HepG2 (cell line): ENCODE measurements around the gene CDYL. TPM values are rescaled to one million over a fixed set of nuclear protein-coding genes. Genes with fewer than 3 reads are reported as not detected.

Source experiments
- CHCHD3 ChIP-seq: sonication (generic); formaldehyde crosslinking; IDR thresholded peaks from 2 replicates; pipeline ENCODE4 v1.8.0; 2022; ENCODE audit warnings: mild to moderate bottlenecking, missing genetic modification reagents, moderate library complexity
- DRAP1 ChIP-seq: IDR thresholded peaks from 2 replicates; pipeline ENCODE4 v1.6.1; 2016; ENCODE audit warnings: missing genetic modification reagents, missing compliant biosample characterization
- GMEB2 ChIP-seq: IDR thresholded peaks from 2 replicates; pipeline ENCODE4 v1.6.1; 2016; ENCODE audit warnings: missing biosample characterization, missing genetic modification reagents, low read depth
- JDP2 ChIP-seq: sonication (generic); formaldehyde crosslinking; IDR thresholded peaks from 2 replicates; pipeline ENCODE4 v1.8.1; 2022; ENCODE audit warnings: missing genetic modification reagents, borderline replicate concordance
- MBNL3 ChIP-seq: fragments of 250-450 bp; sonication (Bioruptor Pico); conservative IDR thresholded peaks from 2 replicates; pipeline ENCODE4 v1.8.0; 2022; ENCODE audit warnings: mild to moderate bottlenecking, inconsistent platforms
- POLR2AphosphoS5 ChIP-seq: IDR thresholded peaks from 2 replicates; pipeline ENCODE4 v1.6.1; 2012; ENCODE audit warnings: low read depth, low read length
- RBFOX2 ChIP-seq: fragments of 200-400 bp; formaldehyde crosslinking; IDR thresholded peaks from 2 replicates; pipeline ENCODE4 v1.6.1; 2017; ENCODE audit warnings: low read depth, mild to moderate bottlenecking, low read length
- USF2 ChIP-seq, 2 experiments: sonication (generic) in 1 of 2; formaldehyde crosslinking in 1 of 2; IDR thresholded peaks; 2 replicates each; pipeline versions ENCODE4 v1.5.1 to v1.6.1; 2011 to 2020; ENCODE audit warnings: borderline replicate concordance in 1 of 2, low read depth in 1 of 2, low read length in 1 of 2, mild to moderate bottlenecking in 1 of 2, missing genetic modification reagents in 1 of 2, moderate library complexity in 1 of 2
- ZBTB1 ChIP-seq: sonication (generic); formaldehyde crosslinking; IDR thresholded peaks from 2 replicates; pipeline ENCODE4 v1.4.0; 2020; ENCODE audit warnings: missing genetic modification reagents, borderline replicate concordance
- ZBTB7B ChIP-seq: sonication (generic); formaldehyde crosslinking; IDR thresholded peaks from 2 replicates; pipeline ENCODE4 v1.4.0; 2020; ENCODE audit warnings: missing genetic modification reagents
- ZFP37 ChIP-seq: sonication (generic); formaldehyde crosslinking; IDR thresholded peaks from 2 replicates; pipeline ENCODE4 v1.4.0; 2020; ENCODE audit warnings: missing genetic modification reagents, borderline replicate concordance
- ZNF260 ChIP-seq: sonication (generic); formaldehyde crosslinking; IDR thresholded peaks from 2 replicates; pipeline ENCODE4 v1.4.0; 2020; ENCODE audit warnings: missing genetic modification reagents, low read depth, mild to moderate bottlenecking, borderline replicate concordance
- ZNF44 ChIP-seq: sonication (generic); formaldehyde crosslinking; IDR thresholded peaks from 2 replicates; pipeline ENCODE4 v1.5.1; 2020; ENCODE audit warnings: mild to moderate bottlenecking, missing genetic modification reagents
- polyA plus RNA-seq, 8 experiments: library from polyadenylated mRNA; depleted of rRNA in 3 of 8; stranded (reverse) in 7 of 8; unstranded in 1 of 8; fragments of >200 nt; fragmentation: Illumina TruSeq in 4 of 8; extraction: Trizol in 4 of 8; gene quantifications; 2 replicates each; pipeline versions ENCODE4 v1.2.1 to v1.2.3, GENCODE V29; 2011 to 2016; ENCODE audit warnings: low read depth in 4 of 8, missing spikeins in 1 of 8, mixed read lengths in 1 of 8; ENCODE audit not compliant: insufficient read depth in 1 of 8
- total RNA-seq, 5 experiments: library from RNA; depleted of rRNA; stranded (reverse); fragments of >200 nt; fragmentation: Illumina TruSeq; extraction: Trizol; gene quantifications; 2 replicates each; pipeline ENCODE4 v1.2.3, GENCODE V29; 2016; ENCODE audit warnings: low read depth in 1 of 5
- TF ChIP-seq, protein P1 (sequence below): sonication (generic); formaldehyde crosslinking; IDR thresholded peaks from 2 replicates; pipeline ENCODE4 v1.4.0; 2020; ENCODE audit warnings: missing genetic modification reagents, borderline replicate concordance
- TF ChIP-seq, protein P2 (sequence below): sonication (generic); formaldehyde crosslinking; IDR thresholded peaks from 2 replicates; pipeline ENCODE4 v1.9.0; 2021; ENCODE audit warnings: missing genetic modification reagents, borderline replicate concordance
- TF ChIP-seq, protein P3 (sequence below): sonication (generic); formaldehyde crosslinking; conservative IDR thresholded peaks from 2 replicates; pipeline ENCODE4 v1.4.0; 2020; ENCODE audit warnings: missing genetic modification reagents

The CDYL gene
- total and polyA plus RNA-seq, 2 of the 13 experiments (the other 11 are each of a cell fraction or from before 2014, with no cell fraction given): 22.8 to 105 TPM

- no peak for TF ChIP-seq USF2 (IDR thresholded peaks at IDR 0.05; ENCODE audit: low read depth, low read length)
- no peak for TF ChIP-seq USF2 (CRISPR knock-in tag; IDR thresholded peaks at IDR 0.05; ENCODE audit: borderline replicate concordance)
- no peak for TF ChIP-seq RBFOX2
- no peak for TF ChIP-seq ZNF260 (CRISPR knock-in tag)
- TF ChIP-seq CHCHD3 (CRISPR knock-in tag): no peak
- no peak for TF ChIP-seq DRAP1 (CRISPR knock-in tag)
- no peak for TF ChIP-seq MBNL3 (CRISPR knock-in tag)
- TF ChIP-seq ZFP37 (CRISPR knock-in tag): no peak
- TF ChIP-seq GMEB2 (CRISPR knock-in tag): no peak
- TF ChIP-seq ZBTB1 (CRISPR knock-in tag): no peak
- no peak for TF ChIP-seq POLR2AphosphoS5
- TF ChIP-seq, protein P1, sequence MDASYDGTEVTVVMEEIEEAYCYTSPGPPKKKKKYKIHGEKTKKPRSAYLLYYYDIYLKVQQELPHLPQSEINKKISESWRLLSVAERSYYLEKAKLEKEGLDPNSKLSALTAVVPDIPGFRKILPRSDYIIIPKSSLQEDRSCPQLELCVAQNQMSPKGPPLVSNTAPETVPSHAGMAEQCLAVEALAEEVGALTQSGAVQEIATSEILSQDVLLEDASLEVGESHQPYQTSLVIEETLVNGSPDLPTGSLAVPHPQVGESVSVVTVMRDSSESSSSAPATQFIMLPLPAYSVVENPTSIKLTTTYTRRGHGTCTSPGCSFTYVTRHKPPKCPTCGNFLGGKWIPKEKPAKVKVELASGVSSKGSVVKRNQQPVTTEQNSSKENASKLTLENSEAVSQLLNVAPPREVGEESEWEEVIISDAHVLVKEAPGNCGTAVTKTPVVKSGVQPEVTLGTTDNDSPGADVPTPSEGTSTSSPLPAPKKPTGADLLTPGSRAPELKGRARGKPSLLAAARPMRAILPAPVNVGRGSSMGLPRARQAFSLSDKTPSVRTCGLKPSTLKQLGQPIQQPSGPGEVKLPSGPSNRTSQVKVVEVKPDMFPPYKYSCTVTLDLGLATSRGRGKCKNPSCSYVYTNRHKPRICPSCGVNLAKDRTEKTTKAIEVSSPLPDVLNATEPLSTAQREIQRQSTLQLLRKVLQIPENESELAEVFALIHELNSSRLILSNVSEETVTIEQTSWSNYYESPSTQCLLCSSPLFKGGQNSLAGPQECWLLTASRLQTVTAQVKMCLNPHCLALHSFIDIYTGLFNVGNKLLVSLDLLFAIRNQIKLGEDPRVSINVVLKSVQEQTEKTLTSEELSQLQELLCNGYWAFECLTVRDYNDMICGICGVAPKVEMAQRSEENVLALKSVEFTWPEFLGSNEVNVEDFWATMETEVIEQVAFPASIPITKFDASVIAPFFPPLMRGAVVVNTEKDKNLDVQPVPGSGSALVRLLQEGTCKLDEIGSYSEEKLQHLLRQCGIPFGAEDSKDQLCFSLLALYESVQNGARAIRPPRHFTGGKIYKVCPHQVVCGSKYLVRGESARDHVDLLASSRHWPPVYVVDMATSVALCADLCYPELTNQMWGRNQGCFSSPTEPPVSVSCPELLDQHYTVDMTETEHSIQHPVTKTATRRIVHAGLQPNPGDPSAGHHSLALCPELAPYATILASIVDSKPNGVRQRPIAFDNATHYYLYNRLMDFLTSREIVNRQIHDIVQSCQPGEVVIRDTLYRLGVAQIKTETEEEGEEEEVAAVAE (CRISPR knock-in tag): no peak
- no peak for TF ChIP-seq JDP2 (CRISPR knock-in tag)
- no peak for TF ChIP-seq ZBTB7B (CRISPR knock-in tag)
- no peak for TF ChIP-seq ZNF44 (CRISPR knock-in tag)
- TF ChIP-seq, protein P2, sequence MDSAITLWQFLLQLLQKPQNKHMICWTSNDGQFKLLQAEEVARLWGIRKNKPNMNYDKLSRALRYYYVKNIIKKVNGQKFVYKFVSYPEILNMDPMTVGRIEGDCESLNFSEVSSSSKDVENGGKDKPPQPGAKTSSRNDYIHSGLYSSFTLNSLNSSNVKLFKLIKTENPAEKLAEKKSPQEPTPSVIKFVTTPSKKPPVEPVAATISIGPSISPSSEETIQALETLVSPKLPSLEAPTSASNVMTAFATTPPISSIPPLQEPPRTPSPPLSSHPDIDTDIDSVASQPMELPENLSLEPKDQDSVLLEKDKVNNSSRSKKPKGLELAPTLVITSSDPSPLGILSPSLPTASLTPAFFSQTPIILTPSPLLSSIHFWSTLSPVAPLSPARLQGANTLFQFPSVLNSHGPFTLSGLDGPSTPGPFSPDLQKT: no peak
- TF ChIP-seq, protein P3, sequence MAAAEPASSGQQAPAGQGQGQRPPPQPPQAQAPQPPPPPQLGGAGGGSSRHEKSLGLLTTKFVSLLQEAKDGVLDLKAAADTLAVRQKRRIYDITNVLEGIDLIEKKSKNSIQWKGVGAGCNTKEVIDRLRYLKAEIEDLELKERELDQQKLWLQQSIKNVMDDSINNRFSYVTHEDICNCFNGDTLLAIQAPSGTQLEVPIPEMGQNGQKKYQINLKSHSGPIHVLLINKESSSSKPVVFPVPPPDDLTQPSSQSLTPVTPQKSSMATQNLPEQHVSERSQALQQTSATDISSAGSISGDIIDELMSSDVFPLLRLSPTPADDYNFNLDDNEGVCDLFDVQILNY (CRISPR knock-in tag): 0 out of 2 replicates have a peak, but pooled peaks have one; percentile 50
Measured at GRCh38 chr6:4774715-4775493, 1.3 kb upstream of the CDYL start (continued).
